ENCODE measurements around the gene CCNT1.
"Not testable (repeated sequence)": the region's sequence is repeated elsewhere in the genome, so short reads cannot be mapped to it uniquely, and the experiment has no call there.

CCNT1 gene

DNA sequence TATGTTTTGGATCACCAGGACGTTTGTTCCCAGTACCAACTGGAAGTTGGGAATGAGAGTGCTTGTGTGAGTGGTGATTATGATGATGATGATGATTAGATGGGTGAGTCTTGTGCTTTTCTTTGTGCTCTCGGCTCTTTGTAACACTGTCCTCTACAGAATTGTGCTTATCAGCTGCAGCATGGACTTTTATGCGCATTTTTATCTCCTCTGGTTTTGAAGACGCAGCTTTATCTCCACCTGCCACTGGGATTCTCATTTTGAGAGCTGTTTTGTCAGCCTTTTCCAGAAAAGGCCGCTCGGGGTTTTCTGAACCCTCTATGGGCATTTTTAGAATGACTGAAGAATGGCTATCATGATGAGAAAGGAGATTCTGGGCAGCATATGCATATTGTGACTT lies 22.9 kb downstream of the CCNT1 start:
- DNase-seq (ENCODE audit: extremely low read depth in 1 of 2, low read depth in 1 of 2) = no peak

DNA sequence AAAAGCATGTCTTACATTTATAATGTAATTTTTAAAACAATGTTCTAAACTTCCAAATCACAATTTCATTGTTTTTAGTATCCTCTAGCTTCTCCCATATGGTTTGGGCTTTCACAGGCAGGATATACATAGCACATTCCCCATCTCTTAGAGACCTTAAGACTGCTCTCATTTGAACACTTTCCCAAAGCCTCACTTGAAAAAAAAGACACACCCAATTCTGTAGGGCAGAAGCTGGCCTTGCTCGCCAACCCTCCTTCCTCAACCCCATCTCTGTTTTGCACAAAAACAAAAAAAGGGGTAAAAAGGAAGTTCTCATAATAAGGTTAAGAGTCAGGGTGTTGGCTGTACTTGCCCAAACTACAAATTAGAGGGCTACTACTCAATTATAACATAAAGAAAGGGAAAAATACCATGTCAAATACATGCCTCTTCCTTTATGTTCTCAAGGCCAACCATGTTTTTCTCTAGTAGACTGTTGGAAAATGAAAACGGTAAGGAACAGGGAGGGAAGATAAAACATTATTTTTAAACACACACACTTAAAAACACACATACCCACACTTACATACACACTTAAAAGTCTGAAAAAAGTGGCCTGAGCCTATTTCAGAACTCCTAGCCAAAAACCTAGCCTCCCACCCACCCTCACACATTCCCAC lies 24.6 kb downstream of the CCNT1 start:
- DNase-seq (ENCODE audit: extremely low read depth in 1 of 2, low read depth in 1 of 2) = no peak

DNA sequence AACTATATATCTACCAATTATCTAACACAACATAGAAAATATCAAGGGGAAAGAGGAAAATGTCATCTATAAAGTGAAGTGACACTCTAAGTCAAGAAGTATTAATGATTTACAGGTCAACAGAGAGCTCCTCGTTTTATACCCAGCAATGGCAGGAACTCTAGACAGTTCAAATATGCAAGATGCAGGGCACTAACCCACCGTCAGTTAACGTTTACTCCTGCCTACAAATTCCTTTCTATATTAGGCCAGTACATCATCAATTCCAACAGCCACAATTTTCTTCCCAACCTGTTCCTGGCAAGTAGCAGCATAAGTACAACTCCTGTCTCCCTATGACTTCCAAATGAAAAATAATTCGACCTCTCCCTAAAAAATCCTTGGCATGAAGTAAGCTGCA lies 25.5 kb downstream of the CCNT1 start:
- no peak for DNase-seq (ENCODE audit: extremely low read depth in 1 of 2, low read depth in 1 of 2)

DNA sequence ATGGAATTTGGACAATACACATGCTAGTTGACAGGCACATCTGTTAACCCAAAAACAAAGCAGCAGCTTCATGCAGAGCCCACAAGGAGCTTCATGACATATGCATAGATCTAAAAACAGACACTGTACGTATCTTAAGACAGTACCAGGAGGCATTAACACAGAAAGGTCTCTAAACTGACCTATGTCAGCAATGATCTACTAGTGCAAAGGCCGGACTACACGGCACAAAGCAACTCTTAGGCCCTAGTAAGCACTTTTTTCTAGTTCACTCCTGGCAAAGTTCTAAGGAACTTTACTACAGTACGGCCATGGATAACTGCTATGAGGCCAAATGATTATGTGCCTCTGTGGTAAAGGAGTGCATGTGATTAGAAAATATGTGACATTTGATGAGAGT lies 26.1 kb downstream of the CCNT1 start:
- DNase-seq (ENCODE audit: extremely low read depth in 1 of 2, low read depth in 1 of 2) = no peak

DNA sequence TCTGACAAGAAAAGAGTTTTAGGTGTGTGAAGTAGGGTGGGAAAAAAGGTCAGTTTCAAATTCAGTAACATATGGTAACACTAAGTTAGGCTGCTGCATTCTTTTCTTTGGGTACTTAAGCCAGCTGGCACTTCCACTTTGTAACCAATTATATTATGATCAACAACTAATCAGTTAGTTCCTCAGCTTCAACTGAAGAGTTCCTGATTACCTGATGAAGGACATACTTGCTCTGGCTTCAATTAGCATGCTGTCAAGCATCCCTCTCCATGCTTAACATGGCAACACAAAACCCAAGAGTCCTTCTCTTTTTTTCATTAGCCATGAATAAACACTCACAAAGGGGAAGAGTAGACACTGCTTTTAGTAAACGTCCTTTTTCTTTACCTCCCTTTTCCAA lies 27.7 kb downstream of the CCNT1 start:
- DNase-seq (ENCODE audit: extremely low read depth in 1 of 2, low read depth in 1 of 2) = no peak

DNA sequence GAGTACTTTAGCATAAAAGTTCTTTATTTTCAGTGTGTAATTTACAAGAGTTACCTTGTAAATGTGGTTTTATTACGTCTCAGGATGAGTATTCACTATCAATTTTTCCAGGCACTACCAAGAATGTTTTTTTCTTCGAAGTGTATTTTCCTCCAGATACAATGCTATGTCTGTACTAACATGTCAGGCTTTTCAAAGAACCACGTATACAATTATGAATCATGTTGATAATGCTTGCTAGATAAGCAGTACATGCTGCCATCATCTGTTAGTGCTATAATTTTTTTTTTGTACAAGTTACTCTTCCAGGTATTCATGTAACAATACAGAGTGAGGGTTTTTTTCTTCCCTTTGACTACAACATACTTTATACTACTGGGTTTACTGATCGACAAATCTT lies 28.9 kb downstream of the CCNT1 start:
- DNase-seq (ENCODE audit: extremely low read depth in 1 of 2, low read depth in 1 of 2) = no peak

DNA sequence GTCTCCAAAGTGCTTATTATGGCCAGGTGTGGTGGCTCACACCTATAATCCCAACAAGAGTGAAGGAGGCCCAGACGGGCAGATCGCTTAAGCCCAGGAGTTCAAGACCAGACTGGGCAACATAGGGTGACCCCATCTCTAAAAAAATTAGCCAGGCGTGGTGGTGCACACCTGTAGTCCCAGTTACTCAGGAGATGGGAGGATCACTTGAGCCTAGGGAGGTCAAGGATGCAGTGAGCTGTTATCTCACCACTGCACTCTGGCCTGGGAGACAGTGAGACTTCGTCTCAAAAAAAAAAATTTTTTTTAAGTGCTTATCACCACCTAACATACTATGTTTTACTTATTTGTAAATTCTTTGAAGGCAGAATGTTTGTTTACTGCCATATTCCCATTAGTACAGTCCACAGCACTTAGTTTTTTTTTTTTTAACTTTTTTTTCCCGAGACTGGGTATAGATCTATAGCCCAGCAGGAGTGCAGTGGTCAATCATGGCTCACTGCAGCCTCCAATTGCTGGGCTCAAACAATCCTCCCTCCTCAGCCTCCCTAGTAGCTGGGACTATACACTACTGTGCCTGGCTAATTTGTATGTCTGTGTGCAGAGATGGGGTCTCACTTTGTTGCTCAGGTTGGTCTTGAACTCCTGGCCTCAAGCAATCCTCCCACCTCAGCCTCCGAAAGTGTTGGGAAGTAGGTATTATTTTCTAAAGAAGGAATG lies 29.7 kb downstream of the CCNT1 start:
- DNase-seq (ENCODE audit: extremely low read depth in 1 of 2, low read depth in 1 of 2) = no peak

DNA sequence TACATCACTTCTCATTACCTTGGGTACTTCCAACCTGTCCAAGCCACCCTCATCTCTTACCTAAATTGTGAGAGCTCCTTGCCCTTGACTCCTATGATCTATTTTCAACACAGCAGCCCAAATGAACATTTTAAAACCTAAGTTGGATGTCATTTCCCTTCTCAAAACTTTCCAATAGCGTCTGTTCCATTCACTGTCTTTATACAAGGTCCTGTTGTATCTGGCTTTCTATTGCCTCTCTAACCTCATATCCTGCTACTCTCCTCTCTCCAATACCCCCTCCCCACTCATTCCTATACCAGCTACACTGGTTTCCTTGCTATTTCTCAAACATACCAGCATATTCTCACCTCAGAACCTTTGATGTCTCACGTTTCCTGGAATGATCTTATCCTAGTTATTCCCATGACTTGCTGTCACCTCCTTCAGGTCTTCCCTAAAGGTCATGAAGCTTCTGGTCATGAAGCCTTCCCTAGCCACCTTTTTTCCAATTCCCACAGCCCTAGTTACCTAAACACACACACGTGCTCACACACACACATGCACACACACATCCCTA lies 30.4 kb downstream of the CCNT1 start:
- no peak for DNase-seq (ENCODE audit: extremely low read depth in 1 of 2, low read depth in 1 of 2)

DNA sequence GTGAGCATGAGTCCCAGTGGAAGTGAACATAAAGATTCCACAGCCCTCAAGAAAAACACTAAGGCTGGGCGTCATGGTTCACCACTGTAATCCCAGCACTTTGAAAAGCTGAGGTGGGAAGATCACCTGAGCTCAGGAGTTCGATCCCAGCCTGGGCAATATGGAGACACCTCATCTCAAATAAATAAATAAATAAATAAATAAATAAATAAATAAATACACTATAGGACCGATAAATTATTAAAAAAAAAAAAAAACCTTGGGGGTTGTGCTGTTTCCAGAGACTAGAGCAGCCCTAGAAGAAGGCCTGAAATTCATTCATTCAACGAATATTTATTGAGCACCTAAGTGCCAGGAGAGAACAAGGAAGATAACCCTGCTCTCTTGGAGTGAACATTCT lies 33.0 kb downstream of the CCNT1 start:
- no peak for DNase-seq (ENCODE audit: extremely low read depth in 1 of 2, low read depth in 1 of 2)

DNA sequence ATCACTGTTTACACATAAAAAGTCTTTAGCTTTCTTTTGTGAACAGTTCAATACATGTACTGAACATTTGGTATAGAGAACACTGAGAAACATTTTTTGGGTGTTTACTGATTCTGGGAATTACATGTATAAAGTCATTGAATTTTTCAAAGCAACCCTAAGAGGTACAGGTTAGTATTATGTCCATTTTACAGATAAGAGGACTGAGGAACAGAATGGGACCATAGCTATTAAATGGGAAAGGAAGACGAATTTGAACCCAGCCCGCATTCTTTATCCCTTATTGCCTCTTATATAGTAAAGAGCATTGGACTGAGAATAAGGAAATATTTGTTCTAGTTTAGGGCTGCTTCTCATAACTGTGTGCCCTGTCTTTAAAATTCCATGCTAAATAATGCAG lies 33.6 kb downstream of the CCNT1 start:
- no peak for DNase-seq (ENCODE audit: extremely low read depth in 1 of 2, low read depth in 1 of 2)

DNA sequence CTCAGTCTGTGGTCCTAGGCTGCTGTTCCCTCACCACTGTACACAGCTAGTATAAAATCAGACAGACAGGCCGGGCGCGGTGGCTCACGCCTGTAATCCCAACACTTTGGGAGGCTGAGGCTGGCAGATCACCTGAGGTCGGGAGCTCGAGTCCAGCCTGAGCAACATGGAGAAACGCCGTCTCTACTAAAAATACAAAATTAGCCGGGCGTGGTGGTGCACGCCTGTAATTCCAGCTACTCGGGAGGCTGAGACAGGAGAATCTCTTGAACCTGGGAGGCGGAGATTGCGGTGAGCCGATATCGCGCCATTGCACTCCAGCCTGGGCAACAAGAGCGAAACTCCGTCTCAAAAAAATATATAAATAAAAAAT lies 34.0 kb downstream of the CCNT1 start:
- not testable (repeated sequence) for DNase-seq (ENCODE audit: extremely low read depth in 1 of 2, low read depth in 1 of 2)

DNA sequence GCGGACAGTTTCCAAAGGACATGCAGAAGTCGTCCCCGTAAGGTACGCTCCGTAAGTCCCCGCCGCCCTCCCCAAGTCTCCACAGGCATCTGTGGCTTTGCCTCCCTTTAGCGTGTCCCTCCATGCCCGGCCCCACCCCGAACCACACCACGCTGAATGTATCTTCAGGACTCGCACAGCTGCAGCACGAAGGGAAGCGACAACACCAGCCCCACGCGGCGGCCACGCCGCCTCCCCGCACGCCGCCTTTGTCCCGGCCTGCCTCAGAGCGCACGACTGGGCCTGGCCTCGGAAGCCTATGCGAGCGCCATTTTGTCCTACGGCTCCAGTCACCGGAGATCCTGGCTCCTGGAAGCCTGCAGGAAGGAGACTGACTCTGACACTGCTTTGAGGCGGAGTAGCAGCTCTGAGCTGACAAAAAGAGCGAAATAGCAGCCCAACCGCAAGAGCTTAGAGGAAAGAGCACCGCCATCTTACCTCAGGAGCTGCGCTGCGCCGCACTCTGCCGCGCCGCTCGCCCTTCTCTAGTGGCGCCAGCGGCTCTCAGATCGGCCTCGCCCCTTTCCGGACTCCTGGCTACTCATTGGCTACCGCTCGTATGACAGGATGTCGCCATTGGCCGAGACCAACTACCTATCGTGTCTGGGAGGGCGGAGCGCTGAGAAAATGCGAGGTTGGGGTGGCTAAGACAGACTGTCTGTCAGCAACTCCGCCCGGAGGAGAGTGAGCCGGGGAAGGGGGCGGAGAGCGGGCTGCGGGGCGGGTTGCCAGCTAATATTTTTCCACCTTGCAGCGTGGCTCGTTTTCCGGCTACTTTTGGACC lies 34.6 kb downstream of the CCNT1 start, which contains the start of gene KANSL2:
KANSL2 (minus strand) TSS at position 529 of the 823 bp plus-strand sequence. CDS start 606 bp downstream, outside the sequence.
- peak; percentile 93 to 99 for DNase-seq (ENCODE audit: extremely low read depth in 1 of 2, low read depth in 1 of 2)

DNA sequence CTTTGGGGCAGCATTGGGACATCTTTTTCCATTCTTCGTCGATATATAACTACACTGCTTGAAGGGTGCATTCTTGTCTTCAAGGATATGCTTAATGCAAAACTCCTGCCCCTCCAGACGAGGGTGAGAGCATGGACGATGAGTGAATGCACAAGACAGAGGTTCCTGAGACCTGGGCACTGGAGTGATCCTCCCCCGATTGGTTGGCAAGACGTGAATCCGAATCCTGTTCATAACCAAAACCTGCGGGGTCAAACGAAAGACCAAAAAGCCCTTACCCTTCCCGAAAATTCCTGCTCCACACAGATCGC lies 35.2 kb downstream of the CCNT1 start:
- DNase-seq (ENCODE audit: extremely low read depth in 1 of 2, low read depth in 1 of 2) = no peak

DNA sequence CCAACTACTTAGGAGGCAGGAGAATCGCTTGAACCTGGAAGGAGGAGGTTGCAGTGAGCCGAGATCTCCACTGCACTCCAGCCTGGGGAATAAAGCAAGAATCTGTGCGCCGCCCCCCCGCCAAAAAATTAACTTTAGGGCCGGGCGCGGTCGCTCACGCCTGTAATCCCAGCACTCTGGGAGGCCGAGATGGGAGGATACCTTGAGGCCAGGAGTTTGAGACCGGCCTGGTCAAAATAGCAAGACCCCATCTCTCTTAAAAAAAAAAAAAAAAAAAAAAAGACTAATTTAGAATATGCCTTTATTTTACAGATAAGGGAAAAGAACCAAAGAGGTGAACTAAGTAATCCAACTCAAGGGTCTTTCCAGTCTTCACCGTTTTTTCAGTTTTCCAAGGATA lies 35.6 kb downstream of the CCNT1 start:
- no peak for DNase-seq (ENCODE audit: extremely low read depth in 1 of 2, low read depth in 1 of 2)

DNA sequence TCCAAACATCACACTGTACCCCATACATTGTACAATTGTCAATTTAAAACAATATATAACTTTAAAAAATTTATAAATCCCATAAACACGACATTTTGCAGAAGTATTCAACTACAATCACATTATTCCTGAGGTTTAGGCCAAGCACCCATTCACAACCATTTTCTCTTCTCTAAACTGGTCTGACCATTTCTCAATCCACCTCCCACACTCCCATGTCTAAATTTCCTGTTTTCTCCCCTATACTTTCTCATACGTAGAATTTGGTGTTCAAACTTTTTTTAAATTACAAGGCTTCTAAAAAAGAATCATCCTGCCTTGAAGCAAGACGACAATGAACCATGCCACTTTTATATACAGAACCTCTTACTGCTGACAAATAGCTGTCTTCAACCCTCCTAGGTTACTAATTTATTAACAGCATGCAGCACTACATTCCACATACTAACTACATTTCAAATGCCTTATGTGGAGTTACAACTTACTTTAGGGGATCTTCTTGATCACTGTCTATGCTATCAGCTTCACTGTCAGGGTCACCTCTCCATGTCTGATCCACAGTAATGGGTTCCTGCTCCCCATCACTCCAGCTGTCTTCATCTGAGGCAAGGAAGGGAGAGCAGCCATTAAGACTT lies 37.8 kb downstream of the CCNT1 start:
- DNase-seq (ENCODE audit: extremely low read depth in 1 of 2, low read depth in 1 of 2) = no peak

DNA sequence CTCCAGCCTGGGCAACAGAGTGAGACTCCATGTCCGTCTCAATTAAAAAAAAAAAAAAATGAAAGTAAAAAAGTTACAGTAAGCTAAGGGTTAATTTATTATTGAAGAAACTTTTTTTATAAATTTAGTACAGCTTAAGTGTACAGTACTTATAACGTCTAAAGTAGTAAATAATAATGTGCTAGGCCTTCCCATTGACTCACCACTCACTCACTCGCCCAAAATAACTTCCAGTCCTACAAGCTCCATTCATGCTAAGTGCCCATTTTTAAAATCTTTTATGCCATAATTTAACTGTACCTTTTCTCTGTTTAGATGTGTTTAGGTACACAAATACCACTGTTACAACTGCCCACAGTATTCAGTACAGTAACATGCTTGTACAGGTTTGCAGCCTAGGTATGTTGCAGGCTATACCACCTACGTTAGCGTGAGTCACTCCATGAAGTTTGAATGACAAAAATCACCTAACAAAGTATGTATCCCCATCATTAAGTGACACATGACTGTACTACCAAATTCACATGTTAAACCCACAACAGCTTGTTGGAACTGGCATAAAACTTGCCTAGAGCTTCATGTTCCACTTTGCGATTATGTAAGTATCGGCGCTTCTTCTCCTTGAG lies 45.2 kb downstream of the CCNT1 start:
- DNase-seq (ENCODE audit: extremely low read depth in 1 of 2, low read depth in 1 of 2) = no peak

DNA sequence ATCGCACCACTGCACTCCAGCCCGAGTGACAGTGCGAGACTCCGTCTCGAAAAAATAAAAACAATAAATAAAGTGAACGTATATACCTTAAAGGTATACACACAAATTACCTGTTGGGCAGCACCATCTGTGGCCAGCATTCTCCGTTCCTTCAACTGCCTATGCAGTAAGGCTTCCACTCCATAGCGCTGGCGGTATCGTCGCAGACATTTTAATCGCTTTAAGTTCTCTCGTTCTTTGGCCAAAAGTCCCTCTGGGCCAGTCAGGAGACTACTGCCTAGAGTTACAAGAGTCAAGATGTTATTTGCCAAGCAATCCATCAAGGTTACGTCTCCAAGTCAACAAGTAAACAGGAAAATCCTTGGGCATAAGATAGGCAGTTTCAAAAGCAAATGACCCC lies 47.5 kb downstream of the CCNT1 start:
- DNase-seq (ENCODE audit: extremely low read depth in 1 of 2, low read depth in 1 of 2) = no peak

DNA sequence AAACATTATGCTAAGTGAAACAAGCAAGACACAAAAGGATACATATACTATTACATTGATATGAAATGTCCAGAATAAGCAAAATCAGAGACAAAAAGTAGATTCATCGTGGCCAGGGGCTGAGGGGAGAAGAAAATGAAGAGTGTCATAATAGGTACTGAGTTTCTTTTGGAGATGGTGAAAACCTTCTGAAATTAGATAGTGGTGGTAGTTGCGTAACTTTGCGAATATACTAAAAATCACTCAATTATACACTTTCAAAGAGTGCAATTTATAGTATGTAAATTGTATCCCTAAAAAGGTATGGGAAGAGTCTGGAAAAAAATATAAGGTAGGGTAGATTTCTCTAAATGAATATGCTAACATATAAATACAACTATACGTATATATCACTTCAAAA lies 56.6 kb downstream of the CCNT1 start:
- DNase-seq (ENCODE audit: extremely low read depth in 1 of 2, low read depth in 1 of 2) = no peak

DNA sequence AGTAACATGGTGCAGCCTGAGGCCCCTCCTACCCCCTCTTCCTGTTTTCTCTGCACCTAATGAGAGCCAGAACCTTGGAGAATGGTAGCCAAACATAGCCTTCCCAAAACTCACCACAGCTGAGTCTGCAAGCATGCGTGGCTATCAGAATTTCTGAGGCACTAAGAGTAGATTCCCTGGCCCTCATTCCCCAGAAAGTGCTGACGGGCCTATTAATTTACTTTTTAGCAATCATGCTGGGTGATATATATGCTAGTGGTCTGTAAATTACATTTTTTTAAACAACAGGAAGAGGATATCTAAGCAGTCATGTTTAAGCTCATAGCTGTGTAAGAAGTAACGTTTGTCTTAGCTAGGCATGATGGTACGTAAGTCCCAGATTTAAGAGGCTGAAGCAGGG lies 64.8 kb downstream of the CCNT1 start:
- no peak for DNase-seq (ENCODE audit: extremely low read depth in 1 of 2, low read depth in 1 of 2)

DNA sequence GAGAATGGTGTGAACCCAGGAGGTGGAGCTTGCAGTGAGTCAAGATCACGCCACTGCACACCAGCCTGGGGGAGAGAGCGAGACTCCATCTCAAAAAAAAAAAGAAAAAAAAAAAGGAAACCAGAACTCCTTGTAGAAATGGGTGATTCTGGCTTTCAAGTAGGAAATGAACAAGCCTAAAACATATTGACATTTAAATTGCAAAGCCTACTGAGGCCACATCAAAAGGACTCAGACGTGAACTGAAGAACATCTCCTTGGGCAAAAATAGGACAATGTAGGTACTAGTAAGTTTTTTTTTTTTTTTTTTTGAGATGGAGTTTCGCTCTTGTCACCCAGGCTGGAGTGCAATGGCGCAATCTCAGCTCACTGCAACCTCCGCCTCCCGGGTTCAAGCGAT lies 71.2 kb downstream of the CCNT1 start:
- DNase-seq (ENCODE audit: extremely low read depth in 1 of 2, low read depth in 1 of 2) = not testable (repeated sequence)

DNA sequence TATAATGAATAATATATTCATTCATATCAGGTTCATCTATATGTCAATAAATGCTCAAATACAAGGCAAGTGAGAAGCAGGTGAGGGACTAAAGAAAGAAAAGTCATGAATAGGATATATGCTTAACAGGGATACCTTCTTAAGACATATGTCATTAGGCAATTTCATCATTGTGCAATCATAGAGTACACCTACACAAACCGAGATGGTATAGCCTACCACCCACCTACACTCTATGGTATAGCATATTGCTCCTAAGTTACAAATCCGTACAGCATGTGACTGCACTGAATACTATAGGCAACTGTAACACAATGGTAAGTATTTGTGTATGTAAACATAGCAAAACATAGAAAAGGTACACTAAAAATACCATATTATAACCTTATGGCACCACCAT lies 73.5 kb downstream of the CCNT1 start:
- no peak for DNase-seq (ENCODE audit: extremely low read depth in 1 of 2, low read depth in 1 of 2)
